WTC11 (cell line): ENCODE measurements around the gene IFT122. TPM values are rescaled to one million over a fixed set of nuclear protein-coding genes. Genes with fewer than 3 reads are reported as not detected.

Experiments used
- ATAC-seq: fragments of 200-7000 bp; cut with Tn5 transposase; 2 replicates; pipeline ENCODE4 v1.10.0; 2021; ENCODE audit warnings: mild to moderate bottlenecking, moderate library complexity
- CTCF ChIA-PET: fragments of 300-600 bp; sonication (Branson Sonifier 250); formaldehyde crosslinking; loops from one replicate; lab custom pipeline; 2021; ENCODE audit warnings: antibody characterized with exemption; lab: Charles Lee
- POLR2A ChIA-PET: fragments of 350-600 bp; sonication (Branson Sonifier 250); formaldehyde crosslinking; loops from one replicate; lab custom pipeline; 2021; ENCODE audit warnings: antibody characterized with exemption; lab: Charles Lee
- DNase-seq: peaks from one replicate; pipeline ENCODE4 v3.0.0; 2021; ENCODE audit warnings: low spot score
- H3K27ac Mint-ChIP-seq: 2 replicates; pipeline ENCODE4 v1.8.0; 2021; ENCODE audit warnings: mixed read lengths
- H3K27me3 Mint-ChIP-seq: 2 replicates; pipeline ENCODE4 v1.8.0; 2021; ENCODE audit warnings: low read depth, mild to moderate bottlenecking, moderate library complexity, mixed read lengths
- H3K36me3 Mint-ChIP-seq: 2 replicates; pipeline ENCODE4 v1.8.0; 2021; ENCODE audit warnings: mixed read lengths
- H3K4me1 Mint-ChIP-seq: 2 replicates; pipeline ENCODE4 v1.8.0; 2022; ENCODE audit warnings: mixed read lengths
- H3K4me3 Mint-ChIP-seq: 2 replicates; pipeline ENCODE4 v1.8.0; 2021; ENCODE audit warnings: mild to moderate bottlenecking, moderate library complexity, mixed read lengths
- H3K9me3 Mint-ChIP-seq: 2 replicates; pipeline ENCODE4 v1.8.0; 2021; ENCODE audit warnings: mixed read lengths
- CREB1 ChIP-seq: sonication (generic); formaldehyde crosslinking; IDR thresholded peaks from 2 replicates; pipeline ENCODE4 v1.8.0; 2023; ENCODE audit warnings: mild to moderate bottlenecking, missing genetic modification reagents
- FOXJ3 ChIP-seq: sonication (generic); formaldehyde crosslinking; IDR thresholded peaks from 2 replicates; pipeline ENCODE4 v1.9.0; 2021; ENCODE audit warnings: missing genetic modification reagents, mild to moderate bottlenecking, borderline replicate concordance
- GTF2I ChIP-seq: fragments of 250-450 bp; sonication (Bioruptor Pico); conservative IDR thresholded peaks from 2 replicates; pipeline ENCODE4 v1.4.0; 2021; ENCODE audit warnings: mild to moderate bottlenecking
- HMGA2 ChIP-seq: fragments of 250-450 bp; sonication (Bioruptor Pico); IDR thresholded peaks from 2 replicates; pipeline ENCODE4 v1.4.0; 2021; ENCODE audit warnings: mild to moderate bottlenecking, moderate library complexity
- NFYB ChIP-seq: sonication (generic); formaldehyde crosslinking; conservative IDR thresholded peaks from 2 replicates; pipeline ENCODE4 v1.8.0; 2022; ENCODE audit warnings: low read depth, missing genetic modification reagents
- PRRX2 ChIP-seq: fragments of 250-450 bp; sonication (Bioruptor Pico); IDR thresholded peaks from 2 replicates; pipeline ENCODE4 v1.8.0; 2021; ENCODE audit warnings: mild to moderate bottlenecking
- STAT6 ChIP-seq: sonication (generic); formaldehyde crosslinking; conservative IDR thresholded peaks from 2 replicates; pipeline ENCODE4 v1.8.1; 2023; ENCODE audit warnings: mild to moderate bottlenecking, low read depth, missing genetic modification reagents, moderate library complexity
- TCF7 ChIP-seq: sonication (generic); formaldehyde crosslinking; IDR thresholded peaks from 2 replicates; pipeline ENCODE4 v1.8.0; 2022; ENCODE audit warnings: mild to moderate bottlenecking, low read depth, missing genetic modification reagents, moderate library complexity
- TP53 ChIP-seq: sonication (generic); formaldehyde crosslinking; IDR thresholded peaks from 2 replicates; pipeline ENCODE4 v1.8.1; 2023; ENCODE audit warnings: mild to moderate bottlenecking, missing genetic modification reagents
- ZNF671 ChIP-seq: fragments of 250-450 bp; sonication (Bioruptor Pico); IDR thresholded peaks from 2 replicates; pipeline ENCODE4 v1.8.0; 2021; ENCODE audit warnings: mild to moderate bottlenecking
- total RNA-seq: library from RNA; stranded (reverse); gene quantifications from 3 replicates; pipeline ENCODE4 v1.2.3, GENCODE V29; 2021
- TF ChIP-seq, protein P1 (sequence below): sonication (generic); formaldehyde crosslinking; IDR thresholded peaks from 2 replicates; pipeline ENCODE4 v1.8.1; 2022; ENCODE audit warnings: mild to moderate bottlenecking, moderate library complexity, missing genetic modification reagents
- TF ChIP-seq, protein P2 (sequence below): sonication (generic); formaldehyde crosslinking; IDR thresholded peaks from 2 replicates; pipeline ENCODE4 v1.8.0; 2022; ENCODE audit warnings: mild to moderate bottlenecking, missing genetic modification reagents
- TF ChIP-seq, protein P3 (sequence below): sonication (generic); formaldehyde crosslinking; IDR thresholded peaks from 2 replicates; pipeline ENCODE4 v1.8.1; 2022; ENCODE audit warnings: low read depth, mild to moderate bottlenecking, moderate library complexity, missing genetic modification reagents, borderline replicate concordance

IFT122 gene
- total RNA-seq, 1 experiment from 2014 or later, result 22.8 TPM

DNA sequence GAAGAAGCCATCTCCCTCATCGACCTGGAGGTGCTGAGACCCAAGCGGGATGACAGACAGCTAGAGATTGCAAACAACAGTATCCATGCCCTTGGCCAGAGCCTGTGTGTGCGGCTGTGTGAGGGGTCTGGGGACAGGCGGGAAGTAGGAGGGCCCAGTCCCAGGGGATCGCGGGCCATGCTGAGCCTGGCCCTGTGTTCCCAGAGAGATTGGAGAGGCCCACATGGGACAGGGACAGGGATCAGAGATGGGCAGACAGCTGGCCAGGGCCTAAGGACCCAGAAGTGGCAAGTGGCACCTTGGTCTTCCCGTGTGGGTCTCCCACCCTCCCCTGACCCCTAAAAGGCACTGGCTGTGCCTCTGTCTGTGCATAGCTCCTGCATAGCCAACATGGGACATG is 77.5 kb downstream of the IFT122 start (continued):
- no peak for TF ChIP-seq TP53
- TF ChIP-seq STAT6 (CRISPR knock-in tag), result no peak

GRCh38 chr3:129518038-129518561 is 78.1 kb downstream of the IFT122 start:
- Mint-ChIP-seq H3K27ac (no peak overlapping the region), H3K27me3 (no peaks in the 10 kb centered on the region), H3K36me3 (no peaks in the 10 kb centered on the region; the same call in 1 of the 2 replicates), H3K4me3 (no peak overlapping the region), H3K4me1 (0 out of 2 replicates have a peak, but pooled peaks cover 2% of the 10 kb centered on the region), H3K9me3 (no peaks in the 10 kb centered on the region)
- DNase-seq, result no peak
- ChIA-PET POLR2A (no interaction called here), CTCF (interaction anchor here (1.0 to 1.2 kb wide), 2 partner anchors 28 to 135 kb away, joined by 3 read pairs; no protein-coding TSS in a partner anchor)
- no peak for ATAC-seq
- TF ChIP-seq TCF7 (no peak), NFYB (no peak), GTF2I (CRISPR knock-in tag) (no peak), FOXJ3 (CRISPR knock-in tag) (no peak), ZNF671 (CRISPR knock-in tag) (no peak), CREB1 (no peak), HMGA2 (CRISPR knock-in tag) (no peak)
- TF ChIP-seq, protein P1, sequence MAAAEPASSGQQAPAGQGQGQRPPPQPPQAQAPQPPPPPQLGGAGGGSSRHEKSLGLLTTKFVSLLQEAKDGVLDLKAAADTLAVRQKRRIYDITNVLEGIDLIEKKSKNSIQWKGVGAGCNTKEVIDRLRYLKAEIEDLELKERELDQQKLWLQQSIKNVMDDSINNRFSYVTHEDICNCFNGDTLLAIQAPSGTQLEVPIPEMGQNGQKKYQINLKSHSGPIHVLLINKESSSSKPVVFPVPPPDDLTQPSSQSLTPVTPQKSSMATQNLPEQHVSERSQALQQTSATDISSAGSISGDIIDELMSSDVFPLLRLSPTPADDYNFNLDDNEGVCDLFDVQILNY (CRISPR knock-in tag), result no peak
- TF ChIP-seq, protein P2, sequence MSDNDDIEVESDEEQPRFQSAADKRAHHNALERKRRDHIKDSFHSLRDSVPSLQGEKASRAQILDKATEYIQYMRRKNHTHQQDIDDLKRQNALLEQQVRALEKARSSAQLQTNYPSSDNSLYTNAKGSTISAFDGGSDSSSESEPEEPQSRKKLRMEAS (CRISPR knock-in tag), result no peak

DNA sequence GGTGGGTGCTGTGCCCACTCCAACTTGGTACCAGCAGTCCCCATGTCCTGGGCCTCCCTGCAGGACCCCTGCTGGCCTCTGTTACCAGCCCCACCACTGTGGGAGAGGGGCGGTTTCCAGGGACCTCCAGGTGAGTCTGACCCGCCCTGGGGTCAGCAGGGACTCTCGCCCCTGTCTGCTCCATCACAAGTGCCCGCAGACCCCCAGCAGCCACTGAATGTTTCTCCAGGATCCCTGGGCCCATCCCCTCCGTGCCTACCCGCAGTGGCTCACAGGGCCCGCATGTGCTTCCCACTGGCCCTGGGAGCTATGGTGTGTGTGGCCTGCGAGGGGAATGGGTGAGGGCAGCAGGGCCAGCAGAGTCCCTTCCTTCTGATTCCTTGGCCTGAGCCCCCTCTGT is 78.6 kb downstream of the IFT122 start:
- POLR2A ChIA-PET, result no interaction called here
- H3K36me3 Mint-ChIP-seq, result no peaks in the 10 kb centered on the region; the same call in 1 of the 2 replicates
- TF ChIP-seq, protein P3, sequence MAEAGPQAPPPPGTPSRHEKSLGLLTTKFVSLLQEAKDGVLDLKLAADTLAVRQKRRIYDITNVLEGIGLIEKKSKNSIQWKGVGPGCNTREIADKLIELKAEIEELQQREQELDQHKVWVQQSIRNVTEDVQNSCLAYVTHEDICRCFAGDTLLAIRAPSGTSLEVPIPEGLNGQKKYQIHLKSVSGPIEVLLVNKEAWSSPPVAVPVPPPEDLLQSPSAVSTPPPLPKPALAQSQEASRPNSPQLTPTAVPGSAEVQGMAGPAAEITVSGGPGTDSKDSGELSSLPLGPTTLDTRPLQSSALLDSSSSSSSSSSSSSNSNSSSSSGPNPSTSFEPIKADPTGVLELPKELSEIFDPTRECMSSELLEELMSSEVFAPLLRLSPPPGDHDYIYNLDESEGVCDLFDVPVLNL (CRISPR knock-in tag), result no peak
- TF ChIP-seq, all 79 proteins: peak for 0
- H3K4me1 Mint-ChIP-seq, result 0 out of 2 replicates have a peak, but pooled peaks cover 2% of the 10 kb centered on the region
- DNase-seq (no peak), ATAC-seq (no peak)
- H3K27me3 Mint-ChIP-seq, result no peaks in the 10 kb centered on the region
- CTCF ChIA-PET, result interaction anchor here (1.0 kb wide), 1 partner anchor 135 kb away, joined by 3 read pairs; no protein-coding TSS in a partner anchor
- no peak overlapping the region for H3K27ac Mint-ChIP-seq
- no peak overlapping the region for H3K4me3 Mint-ChIP-seq
- H3K9me3 Mint-ChIP-seq, result no peaks in the 10 kb centered on the region

- no peak overlapping the region for H3K27ac Mint-ChIP-seq
- CTCF ChIA-PET, result interaction anchor here (0.6 kb wide), 1 partner anchor 11 kb away, joined by 3 read pairs; no protein-coding TSS in a partner anchor
- H3K4me1 Mint-ChIP-seq, result 0 out of 2 replicates have a peak, but pooled peaks cover 2% of the 10 kb centered on the region
- H3K4me3 Mint-ChIP-seq, result no peak overlapping the region
- no peak for DNase-seq
- no peaks in the 10 kb centered on the region; the same call in 1 of the 2 replicates for H3K36me3 Mint-ChIP-seq
- ATAC-seq, result no peak
- no peaks in the 10 kb centered on the region for H3K9me3 Mint-ChIP-seq
- H3K27me3 Mint-ChIP-seq, result no peaks in the 10 kb centered on the region
- POLR2A ChIA-PET, result no interaction called here
- TF ChIP-seq PRRX2 (CRISPR knock-in tag), result no peak
Observed at GRCh38 chr3:129519449-129519848, 79.4 kb downstream of the IFT122 start.
